Brain pericyte (primary cell): ENCODE results near the gene INHBC.

Experiments
- DNase-seq: peaks from one replicate; pipeline ENCODE4 v3.0.0-alpha.2; 2012; ENCODE audit warnings: low read depth, low spot score

INHBC gene

GRCh38 chr12:57469296-57470164 is 34.9 kb downstream of the INHBC start:
- DNase-seq: no peak

DNA sequence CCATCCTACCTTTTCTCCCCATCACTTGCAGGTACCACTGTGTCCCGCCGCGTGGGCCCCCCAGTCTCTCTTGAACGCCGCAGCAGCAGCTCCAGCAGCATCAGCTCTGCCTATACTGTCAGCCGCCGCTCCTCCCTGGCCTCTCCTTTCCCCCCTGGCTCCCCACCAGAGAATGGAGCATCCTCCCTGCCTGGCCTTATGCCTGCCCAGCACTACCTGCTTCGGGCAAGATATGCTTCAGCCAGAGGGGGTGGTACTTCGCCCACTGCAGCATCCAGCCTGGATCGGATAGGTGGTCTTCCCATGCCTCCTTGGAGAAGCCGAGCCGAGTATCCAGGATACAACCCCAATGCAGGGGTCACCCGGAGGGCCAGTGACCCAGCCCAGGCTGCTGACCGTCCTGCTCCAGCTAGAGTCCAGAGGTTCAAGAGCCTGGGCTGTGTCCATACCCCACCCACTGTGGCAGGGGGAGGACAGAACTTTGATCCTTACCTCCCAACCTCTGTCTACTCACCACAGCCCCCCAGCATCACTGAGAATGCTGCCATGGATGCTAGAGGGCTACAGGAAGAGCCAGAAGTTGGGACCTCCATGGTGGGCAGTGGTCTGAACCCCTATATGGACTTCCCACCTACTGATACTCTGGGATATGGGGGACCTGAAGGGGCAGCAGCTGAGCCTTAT is 35.8 kb downstream of the INHBC start:
- DNase-seq: no peak

GRCh38 chr12:57470970-57471656 is 36.5 kb downstream of the INHBC start:
- no peak for DNase-seq

DNA sequence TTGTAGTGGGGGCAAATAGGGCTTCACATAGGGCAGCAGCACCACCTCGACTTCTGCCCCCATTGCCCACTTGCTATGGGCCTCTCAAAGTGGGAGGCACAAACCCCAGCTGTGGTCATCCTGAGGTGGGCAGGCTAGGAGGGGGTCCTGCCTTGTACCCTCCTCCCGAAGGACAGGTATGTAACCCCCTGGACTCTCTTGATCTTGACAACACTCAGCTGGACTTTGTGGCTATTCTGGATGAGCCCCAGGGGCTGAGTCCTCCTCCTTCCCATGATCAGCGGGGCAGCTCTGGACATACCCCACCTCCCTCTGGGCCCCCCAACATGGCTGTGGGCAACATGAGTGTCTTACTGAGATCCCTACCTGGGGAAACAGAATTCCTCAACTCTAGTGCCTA is 37.1 kb downstream of the INHBC start:
- no peak for DNase-seq

DNA sequence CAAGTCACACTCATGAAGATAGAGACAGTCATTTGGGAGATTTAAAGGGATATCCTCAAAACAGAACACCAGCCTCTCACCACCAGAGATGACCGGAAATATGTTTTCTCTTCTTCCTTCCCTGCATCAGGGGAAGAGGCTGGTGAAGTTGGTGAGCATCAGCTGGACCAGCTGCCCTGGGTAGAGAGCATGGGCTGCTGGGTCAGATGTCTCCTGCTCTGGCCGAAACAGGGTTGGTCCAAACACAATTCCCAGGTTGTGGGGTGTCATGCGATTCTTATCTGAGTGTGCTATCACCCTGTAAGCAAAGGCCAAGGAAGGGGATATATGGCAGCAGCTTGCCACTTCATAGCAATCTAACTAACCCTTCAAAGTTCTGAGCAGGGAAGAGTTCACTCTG is 37.8 kb downstream of the INHBC start:
- DNase-seq: no peak

DNA sequence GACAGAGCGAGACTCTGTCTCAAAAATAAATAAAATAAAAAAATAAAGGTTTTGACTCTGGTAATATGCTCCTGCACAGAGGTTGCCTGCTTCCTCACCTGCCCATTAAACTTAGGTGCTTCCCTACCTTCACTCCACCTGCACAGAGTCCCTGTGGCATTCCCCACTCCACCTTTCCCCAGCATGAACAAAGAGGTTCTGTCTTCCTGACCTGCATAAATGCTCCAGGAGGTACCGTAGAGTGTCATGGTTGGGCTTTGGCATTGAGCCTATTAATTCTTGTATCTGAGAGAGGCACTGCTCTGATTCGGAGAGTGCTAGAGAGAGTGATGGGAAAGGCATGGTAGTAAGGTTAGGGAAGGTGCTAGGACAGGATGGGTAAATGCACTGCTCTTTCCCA is 38.8 kb downstream of the INHBC start:
- no peak for DNase-seq

DNA sequence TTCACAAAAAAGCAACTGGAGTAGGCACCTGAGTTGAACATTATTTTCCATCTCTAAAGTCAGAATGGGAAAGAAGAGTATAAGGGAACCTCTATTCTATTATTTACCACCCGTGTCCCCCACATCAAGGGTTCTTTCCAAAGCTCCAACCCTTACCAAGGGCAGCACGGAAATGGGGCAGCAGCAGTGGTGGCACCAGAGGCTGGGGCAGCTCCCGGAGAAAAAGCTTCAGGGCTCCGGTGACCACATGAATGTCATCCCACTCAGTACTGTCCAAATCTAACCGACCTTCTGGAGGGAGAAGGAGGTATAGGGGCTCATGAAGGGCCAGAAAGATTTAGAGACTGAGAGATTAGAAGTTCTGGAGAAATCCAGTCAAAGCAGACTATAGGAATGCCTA is 39.3 kb downstream of the INHBC start:
- no peak for DNase-seq

DNA sequence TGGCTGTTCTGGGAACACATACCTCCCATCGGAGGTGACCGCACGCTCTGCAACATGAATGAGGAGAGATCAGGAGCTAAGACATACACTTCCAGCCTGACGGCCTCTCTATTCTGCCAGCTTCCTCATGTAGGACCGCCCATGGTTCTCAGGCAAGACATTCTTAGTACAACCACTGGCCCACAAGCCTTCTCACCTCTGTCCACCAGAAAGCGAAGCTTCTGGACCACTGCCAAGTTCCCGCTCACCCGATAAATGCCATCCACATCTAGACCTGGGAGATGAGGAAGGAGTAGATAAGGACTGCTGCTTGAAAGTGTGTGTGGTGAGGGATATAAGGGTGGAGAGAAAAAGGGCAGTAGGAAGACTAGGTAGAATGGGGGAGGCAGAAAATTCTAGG is 39.8 kb downstream of the INHBC start:
- no peak for DNase-seq

DNA sequence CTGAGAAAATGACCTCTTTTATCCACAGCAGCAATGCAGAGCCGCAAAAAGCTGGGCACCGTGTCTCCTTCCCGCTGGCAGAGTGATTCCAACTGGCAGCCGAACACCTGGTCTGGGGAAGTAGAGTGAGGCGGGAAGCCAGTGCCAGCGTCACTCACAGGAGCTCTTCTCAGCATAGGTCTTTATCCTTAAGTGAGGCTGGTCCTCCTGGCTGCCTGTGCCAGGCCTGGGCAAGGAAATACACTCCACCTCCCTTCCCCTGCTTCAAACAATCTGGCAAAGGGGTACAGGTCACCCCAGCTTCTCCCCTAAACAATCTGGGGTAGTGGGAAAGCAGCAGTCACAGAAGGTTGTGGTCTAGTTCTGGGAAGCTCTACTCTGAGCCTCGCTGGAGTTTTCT is 40.3 kb downstream of the INHBC start:
- DNase-seq: no peak

DNA sequence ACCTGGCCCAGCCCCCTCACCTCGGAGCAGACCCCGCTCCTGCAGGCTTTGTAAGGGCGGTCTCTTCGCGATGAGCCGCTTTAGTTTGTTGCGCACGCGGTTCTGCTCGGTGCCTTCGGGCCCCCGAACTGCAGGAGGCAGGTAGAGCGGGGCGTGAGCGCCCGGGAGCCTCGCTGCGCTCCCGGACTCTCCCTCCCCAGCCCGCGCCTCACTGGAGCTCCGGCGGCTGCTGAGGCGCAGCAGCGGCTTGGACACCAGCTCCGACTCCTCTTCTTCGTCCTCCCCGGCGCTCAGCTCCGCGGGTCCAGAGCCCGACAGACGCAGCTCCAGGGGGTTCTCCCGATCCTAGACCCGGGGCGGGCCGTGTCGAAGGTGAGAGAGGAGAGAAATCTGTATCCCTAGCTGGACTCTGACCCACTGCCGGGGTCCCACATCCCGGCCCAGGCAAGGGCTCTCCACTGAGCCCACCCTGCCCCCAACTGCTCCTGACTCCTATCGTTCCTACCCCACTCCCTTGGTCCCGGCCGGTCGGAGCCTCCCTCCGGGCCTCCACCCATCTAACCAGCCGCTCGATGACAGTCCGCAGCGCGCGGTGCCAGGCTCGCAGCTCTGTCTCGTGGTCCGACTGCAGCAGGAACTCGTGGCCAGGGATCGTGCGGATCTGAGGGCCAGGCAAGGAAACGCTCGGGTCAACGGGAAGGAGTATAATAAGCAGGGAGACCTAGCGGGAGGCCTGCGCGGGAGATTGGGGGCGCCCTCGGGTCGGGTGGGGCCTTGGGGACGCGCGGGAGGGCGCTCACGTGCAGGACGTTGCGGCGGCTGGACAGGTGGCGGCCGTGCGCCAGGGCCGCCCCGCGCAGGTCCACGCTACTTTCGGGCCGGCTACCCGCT is 40.9 kb downstream of the INHBC start:
- no peak for DNase-seq

GRCh38 chr12:57476162-57476992 is 41.8 kb downstream of the INHBC start:
- no peak for DNase-seq

GRCh38 chr12:57476993-57477709 is 42.6 kb downstream of the INHBC start:
- DNase-seq: no peak

DNA sequence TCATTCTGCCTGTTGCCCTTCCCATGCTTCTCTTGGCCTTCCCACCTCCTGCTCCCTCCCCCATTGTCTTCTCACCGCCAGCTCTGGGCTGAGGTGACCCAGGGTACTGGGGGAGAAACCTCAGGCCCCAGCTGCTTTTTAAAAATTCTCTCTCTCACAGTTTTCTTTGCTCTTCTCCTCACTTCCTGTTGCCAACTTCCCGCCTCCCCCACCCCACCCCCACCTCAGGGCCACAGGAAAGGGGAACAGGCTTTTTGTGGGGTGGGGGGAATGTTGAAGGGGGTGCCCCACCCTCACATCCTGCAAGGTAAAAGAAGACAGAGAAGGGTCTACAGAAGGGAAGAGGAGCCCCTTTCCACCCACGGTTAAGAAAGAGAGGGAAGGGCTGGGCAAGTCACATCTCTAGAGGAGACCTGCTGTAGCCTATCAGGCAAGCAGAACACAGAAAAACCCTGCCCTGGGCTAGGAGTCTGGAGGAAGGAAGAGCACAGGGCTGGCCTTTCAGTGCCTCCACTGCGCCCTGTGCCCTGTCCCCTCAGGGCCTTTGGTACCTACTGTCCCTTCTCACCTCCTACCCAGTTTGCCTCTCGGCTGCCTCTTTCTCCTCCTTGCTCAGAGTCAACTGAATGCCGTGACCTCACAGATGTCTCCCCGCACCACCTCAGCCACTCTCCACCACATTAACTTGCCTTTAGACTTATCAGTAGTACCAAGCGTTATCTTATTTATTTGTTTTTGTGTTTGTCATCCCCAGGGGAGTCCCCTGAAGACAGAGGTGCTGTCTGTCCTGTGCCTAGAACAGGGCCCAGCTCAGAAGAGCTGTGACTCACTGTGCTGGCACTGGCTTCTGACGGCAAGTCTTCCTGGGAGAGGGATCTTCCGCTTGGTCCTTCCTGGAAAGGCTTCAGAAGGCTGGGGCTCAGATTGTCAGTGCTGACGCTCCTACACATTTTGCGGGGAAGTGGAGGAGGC is 43.4 kb downstream of the INHBC start:
- DNase-seq: no peak

- no peak for DNase-seq
These were observed 44.4 kb downstream of the INHBC start for GRCh38 chr12:57479043-57479375.

- DNase-seq: no peak
These were observed 45.0 kb downstream of the INHBC start, which contains the start of gene ARHGAP9 for GRCh38 chr12:57479376-57480115. Gene ARHGAP9, minus strand, starts transcription at chr12:57479866. Its CDS starts 460 bp downstream, at chr12:57479406.

- DNase-seq: no peak
These were observed 47.1 kb downstream of the INHBC start for GRCh38 chr12:57481671-57482070.

DNA sequence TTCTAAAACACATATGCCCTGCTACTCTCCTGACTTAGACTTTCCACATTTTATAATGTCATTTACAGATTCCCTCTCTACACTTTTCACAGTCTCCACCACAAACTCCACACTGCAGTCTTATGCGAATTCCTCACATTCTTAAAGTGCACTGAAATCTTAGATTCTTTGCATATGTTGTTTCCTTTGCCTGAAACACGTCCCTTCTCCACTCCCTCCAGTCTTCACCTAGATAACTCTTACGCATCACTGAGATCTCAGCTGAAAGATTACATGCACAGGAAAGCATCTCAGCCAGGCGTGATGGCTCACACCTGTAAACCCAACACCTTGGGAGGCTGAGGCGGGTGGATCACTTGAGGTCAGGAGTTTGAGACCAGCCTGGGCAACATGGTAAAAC is 48.9 kb downstream of the INHBC start:
- DNase-seq: no peak

- DNase-seq: no peak
These were observed 51.1 kb downstream of the INHBC start for GRCh38 chr12:57485695-57486094.
